22Rv1 (cell line): ENCODE results near the gene AADACL3.

Experiments used
- CTCF ChIP-seq: fragments of 450-650 bp; IDR thresholded peaks from 2 replicates; pipeline ENCODE4 v1.5.1; 2017; ENCODE audit warnings: mild to moderate bottlenecking
- ZFX ChIP-seq: fragments of 450-650 bp; IDR thresholded peaks from 2 replicates; pipeline ENCODE4 v1.6.1; 2017; ENCODE audit warnings: antibody characterized with exemption, borderline replicate concordance

DNA sequence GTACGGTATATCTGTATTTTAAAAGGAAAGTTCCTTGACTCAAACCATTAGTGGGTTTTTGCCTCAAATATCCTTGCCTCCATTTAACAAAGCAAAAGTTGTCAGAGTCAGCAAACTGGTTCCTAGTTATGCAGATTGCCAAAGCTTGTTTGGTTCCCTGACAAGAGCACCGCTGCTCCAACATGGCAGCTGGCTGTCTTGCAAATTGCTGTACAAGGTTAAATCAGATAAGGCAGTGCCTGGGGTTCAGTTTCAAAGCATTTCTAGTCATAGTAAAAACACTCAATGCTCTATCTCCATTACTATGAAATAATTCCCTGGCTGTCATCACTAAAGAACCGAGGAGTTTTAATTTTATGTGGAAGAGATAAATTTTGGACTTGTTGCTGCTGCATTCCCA lies 18.7 kb downstream of the AADACL3 start:
- TF ChIP-seq CTCF, result no peak
- no peak for TF ChIP-seq ZFX
